Trophoblast cell (in vitro differentiated cells and primary cell): ENCODE measurements around the gene MPST.

Experiments
- DNase-seq, 2 donors: peaks; one replicate each; pipeline ENCODE4 v3.0.0-alpha.2; 2016
- H2AFZ ChIP-seq: 2 replicates; pipeline ENCODE4 v1.6.1; 2013; ENCODE audit warnings: low read length, moderate library complexity, mild to moderate bottlenecking; ENCODE audit not compliant: insufficient read depth, poor library complexity
- H2AK5ac ChIP-seq: 2 replicates; pipeline ENCODE4 v1.6.1; 2013; ENCODE audit warnings: mild to moderate bottlenecking, low read length
- H2BK120ac ChIP-seq: 2 replicates; pipeline ENCODE4 v1.6.1; 2013; ENCODE audit warnings: low read length, mild to moderate bottlenecking, moderate library complexity; ENCODE audit not compliant: insufficient read depth, poor library complexity
- H2BK12ac ChIP-seq: 2 replicates; pipeline ENCODE4 v1.6.1; 2013; ENCODE audit warnings: mild to moderate bottlenecking, low read length, moderate library complexity
- H2BK5ac ChIP-seq: 2 replicates; pipeline ENCODE4 v1.6.1; 2013; ENCODE audit warnings: low read length, low read depth, moderate library complexity, mild to moderate bottlenecking; ENCODE audit not compliant: poor library complexity
- H3K14ac ChIP-seq: 2 replicates; pipeline ENCODE4 v1.6.1; 2013; ENCODE audit warnings: mild to moderate bottlenecking, low read length
- H3K18ac ChIP-seq: 2 replicates; pipeline ENCODE4 v1.6.1; 2013; ENCODE audit warnings: mild to moderate bottlenecking, low read length
- H3K23ac ChIP-seq: 2 replicates; pipeline ENCODE4 v1.6.1; 2013; ENCODE audit warnings: low read length
- H3K27ac ChIP-seq: 2 replicates; pipeline ENCODE4 v1.5.1; 2013; ENCODE audit warnings: low read depth, mild to moderate bottlenecking, inconsistent platforms, low read length, moderate library complexity
- H3K27me3 ChIP-seq: 2 replicates; pipeline ENCODE4 v1.6.1; 2013; ENCODE audit warnings: inconsistent platforms, mild to moderate bottlenecking, low read length, moderate library complexity; ENCODE audit not compliant: insufficient read depth
- H3K36me3 ChIP-seq, 2 experiments: 1 replicate in 1 of 2; 2 replicates in 1 of 2; pipeline ENCODE4 v1.6.1; 2013; ENCODE audit warnings: low read length in 2 of 2, mild to moderate bottlenecking in 2 of 2, moderate library complexity in 1 of 2; ENCODE audit not compliant: insufficient read depth in 2 of 2, control insufficient read depth in 1 of 2
- H3K4ac ChIP-seq: 2 replicates; pipeline ENCODE4 v1.6.1; 2013; ENCODE audit warnings: low read depth, mild to moderate bottlenecking, low read length, moderate library complexity
- H3K4me1 ChIP-seq, 2 experiments: 1 replicate in 1 of 2; 2 replicates in 1 of 2; pipeline ENCODE4 v1.6.1; 2013; ENCODE audit warnings: low read length in 2 of 2, mild to moderate bottlenecking in 2 of 2, moderate library complexity in 1 of 2; ENCODE audit not compliant: insufficient read depth in 2 of 2, control insufficient read depth in 1 of 2
- H3K4me2 ChIP-seq: 2 replicates; pipeline ENCODE4 v1.6.1; 2013; ENCODE audit warnings: inconsistent platforms, mild to moderate bottlenecking, low read length, moderate library complexity
- H3K4me3 ChIP-seq: 2 replicates; pipeline ENCODE4 v1.5.1; 2013; ENCODE audit warnings: mild to moderate bottlenecking, low read depth, low read length, inconsistent platforms
- H3K79me1 ChIP-seq: one replicate; pipeline ENCODE4 v1.6.1; 2013; ENCODE audit warnings: low read length
- H3K79me2 ChIP-seq: 2 replicates; pipeline ENCODE4 v1.6.1; 2013; ENCODE audit warnings: low read length, mild to moderate bottlenecking; ENCODE audit not compliant: control insufficient read depth, insufficient read depth, poor library complexity
- H3K9ac ChIP-seq: 2 replicates; pipeline ENCODE4 v1.6.1; 2013; ENCODE audit warnings: mild to moderate bottlenecking, low read length
- H3K9me3 ChIP-seq: 2 replicates; pipeline ENCODE4 v1.6.1; 2013; ENCODE audit warnings: low read depth, mild to moderate bottlenecking, control low read depth, inconsistent platforms, low read length; ENCODE audit not compliant: insufficient read depth
- H4K12ac ChIP-seq: 2 replicates; pipeline ENCODE4 v1.6.1; 2013; ENCODE audit warnings: low read depth, mild to moderate bottlenecking, low read length, moderate library complexity
- H4K8ac ChIP-seq: 2 replicates; pipeline ENCODE4 v1.6.1; 2013; ENCODE audit warnings: low read depth, mild to moderate bottlenecking, low read length, moderate library complexity
- H4K91ac ChIP-seq: one replicate; pipeline ENCODE4 v1.6.1; 2013; ENCODE audit warnings: low read depth, mild to moderate bottlenecking, low read length, moderate library complexity
- WGBS: extraction: QIAGEN DNeasy Blood & Tissue Kit; methylation state at CpG from one replicate; pipeline ENCODE4 v1.1.7; 2013; ENCODE audit warnings: missing lambda C conversion rate; ENCODE audit not compliant: insufficient read length, insufficient coverage; ENCODE audit errors: extremely low coverage; 5-methylcytosine and 5-hydroxymethylcytosine counted together

Gene MPST

GRCh38 chr22:36990457-36990856, 29.1 kb upstream of the MPST start:
- H3K9me3 ChIP-seq, result no peaks in the 10 kb centered on the region
- no peak overlapping the region for H3K23ac ChIP-seq
- WGBS, result no CpG with 5 or more reads among the region's 6 CpGs
- no peak overlapping the region for H2AK5ac ChIP-seq
- no peaks in the 10 kb centered on the region for H3K27me3 ChIP-seq
- no peak overlapping the region for H3K9ac ChIP-seq
- H3K4me3 ChIP-seq, result no peak overlapping the region
- H3K79me1 ChIP-seq, result no peaks in the 10 kb centered on the region
- H3K4me1 ChIP-seq, result no peaks in the 10 kb centered on the region
- H3K27ac ChIP-seq, result no peak overlapping the region
- H4K8ac ChIP-seq, result no peak overlapping the region
- no peaks in the 10 kb centered on the region for H3K36me3 ChIP-seq
- no peak overlapping the region for H3K4ac ChIP-seq
- no peak overlapping the region for H3K14ac ChIP-seq
- H2AFZ ChIP-seq, result no peak overlapping the region
- no peak overlapping the region for H4K91ac ChIP-seq
- no peak overlapping the region for H2BK12ac ChIP-seq
- no peak overlapping the region for H2BK120ac ChIP-seq
- H2BK5ac ChIP-seq, result no peak overlapping the region
- H3K79me2 ChIP-seq, result no peaks in the 10 kb centered on the region
- H3K18ac ChIP-seq, result no peak overlapping the region
- H4K12ac ChIP-seq, result no peak overlapping the region
- DNase-seq, result no peak
- H3K4me2 ChIP-seq, result no peak overlapping the region

- H3K14ac ChIP-seq, result no peak overlapping the region
- no peak overlapping the region for H4K12ac ChIP-seq
- DNase-seq, result no peak
- no peaks in the 10 kb centered on the region for H3K4me1 ChIP-seq
- no peaks in the 10 kb centered on the region for H3K36me3 ChIP-seq
- H2BK5ac ChIP-seq, result no peak overlapping the region
- no peak overlapping the region for H2AFZ ChIP-seq
- no peaks in the 10 kb centered on the region for H3K79me1 ChIP-seq
- no peak overlapping the region for H2AK5ac ChIP-seq
- H3K4me2 ChIP-seq, result no peak overlapping the region
- no peak overlapping the region for H3K4me3 ChIP-seq
- no peaks in the 10 kb centered on the region for H3K9me3 ChIP-seq
- no peak overlapping the region for H4K8ac ChIP-seq
- no peak overlapping the region for H2BK12ac ChIP-seq
- no peak overlapping the region for H3K27ac ChIP-seq
- H3K79me2 ChIP-seq, result no peaks in the 10 kb centered on the region
- no CpG with 5 or more reads among the region's 6 CpGs for WGBS
- no peaks in the 10 kb centered on the region for H3K27me3 ChIP-seq
- no peak overlapping the region for H3K23ac ChIP-seq
- no peak overlapping the region for H3K18ac ChIP-seq
- no peak overlapping the region for H4K91ac ChIP-seq
- H3K4ac ChIP-seq, result no peak overlapping the region
- no peak overlapping the region for H2BK120ac ChIP-seq
- H3K9ac ChIP-seq, result no peak overlapping the region
These were observed 28.3 kb upstream of the MPST start for GRCh38 chr22:36991206-36991605.

- Histone ChIP-seq H3K4ac (no peak overlapping the region), H3K4me2 (no peak overlapping the region), H2AK5ac (no peak overlapping the region), H4K91ac (no peak overlapping the region), H3K4me3 (no peak overlapping the region), H4K8ac (no peak overlapping the region), H3K27ac (no peak overlapping the region), H4K12ac (no peak overlapping the region), H3K23ac (no peak overlapping the region), H2BK12ac (no peak overlapping the region), H3K79me2 (no peaks in the 10 kb centered on the region), H3K36me3 (no peaks in the 10 kb centered on the region), H3K9ac (no peak overlapping the region), H2BK5ac (no peak overlapping the region), H2BK120ac (no peak overlapping the region), H3K27me3 (no peaks in the 10 kb centered on the region), H3K9me3 (no peaks in the 10 kb centered on the region), H3K79me1 (no peaks in the 10 kb centered on the region), H3K4me1 (peaks cover 4 to 8% of the 10 kb centered on the region in 2 experiments), H2AFZ (no peak overlapping the region), H3K18ac (no peak overlapping the region), H3K14ac (no peak overlapping the region)
- WGBS, result no CpG with 5 or more reads among the region's 2 CpGs
- no peak for DNase-seq
These were observed 21.8 kb upstream of the MPST start for GRCh38 chr22:36997746-36998145.

DNA sequence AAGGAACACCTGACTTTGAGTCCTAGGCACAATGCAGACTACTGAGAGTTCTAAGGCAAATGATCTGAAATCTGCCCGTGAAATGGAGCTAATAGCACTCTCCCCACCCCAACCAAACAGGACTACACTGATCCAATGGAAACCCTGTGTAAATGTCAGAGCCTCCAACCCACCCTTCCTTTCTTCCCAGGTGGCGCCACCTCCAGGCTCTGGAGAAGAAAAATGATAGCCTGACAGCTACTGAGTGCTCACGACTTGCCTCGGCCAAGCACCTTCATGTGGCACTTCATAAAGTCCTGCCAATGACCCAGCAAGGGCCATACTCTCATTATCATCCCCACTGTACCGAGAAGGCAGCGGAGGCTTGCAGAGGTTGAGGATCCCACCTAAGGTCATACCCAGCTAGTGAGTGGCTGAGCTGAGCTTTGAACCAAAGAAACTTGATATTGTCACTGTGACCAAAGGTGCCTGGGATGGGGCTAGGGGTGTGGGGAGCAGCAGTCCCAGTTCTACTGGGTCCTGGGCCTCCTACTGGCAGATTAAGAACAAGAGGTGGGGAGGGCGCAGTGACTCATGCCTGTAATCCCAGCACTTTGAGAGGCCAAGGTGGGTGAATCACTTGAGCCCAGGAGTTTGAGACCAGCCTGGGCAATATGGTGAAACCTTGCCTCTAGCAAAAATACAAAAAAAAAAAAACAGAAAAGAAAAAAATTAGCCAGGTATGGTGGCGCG, 20.8 kb upstream of the MPST start:
- Histone ChIP-seq H3K27me3 (no peaks in the 10 kb centered on the region), H3K14ac (no peak overlapping the region), H3K4ac (no peak overlapping the region), H4K12ac (no peak overlapping the region), H4K8ac (no peak overlapping the region), H3K36me3 (no peaks in the 10 kb centered on the region), H3K27ac (no peak overlapping the region), H3K9me3 (no peaks in the 10 kb centered on the region), H3K4me3 (no peak overlapping the region), H3K18ac (no peak overlapping the region), H2BK5ac (no peak overlapping the region), H3K79me1 (no peaks in the 10 kb centered on the region), H3K79me2 (no peaks in the 10 kb centered on the region), H3K4me2 (no peak overlapping the region), H4K91ac (no peak overlapping the region), H2AK5ac (no peak overlapping the region), H2AFZ (no peak overlapping the region), H2BK120ac (no peak overlapping the region), H3K4me1 (peaks cover 4 to 8% of the 10 kb centered on the region in 2 experiments), H3K23ac (no peak overlapping the region), H3K9ac (no peak overlapping the region), H2BK12ac (no peak overlapping the region)
- WGBS, result no CpG with 5 or more reads among the region's 9 CpGs
- peak in 1 of 2 donors; percentile 26 for DNase-seq
